Right renal cortex interstitium (tissue), 3 donors: Measurements from ENCODE around the gene TRIM50. TPM values are rescaled to one million over a fixed set of nuclear protein-coding genes. Genes with fewer than 3 reads are reported as not detected.
"Not testable (repeated sequence)": the region's sequence is repeated elsewhere in the genome, so short reads cannot be mapped to it uniquely, and the experiment has no call there.

Source experiments
- DNase-seq, 3 donors: peaks; one replicate each; pipeline ENCODE4 v3.0.0-alpha.2; 2013; ENCODE audit warnings: low read depth in 3 of 3, low spot score in 2 of 3
- polyA plus RNA-seq, 3 donors: library from polyadenylated mRNA; unstranded; fragments of 120-200 nt; gene quantifications; one replicate each; pipeline ENCODE4 v1.2.1, GENCODE V29; 2013; ENCODE audit not compliant: insufficient read length in 3 of 3

The TRIM50 gene
- polyA plus RNA-seq, 3 donors: 0.15 to 0.21 (median 0.21) TPM

DNA sequence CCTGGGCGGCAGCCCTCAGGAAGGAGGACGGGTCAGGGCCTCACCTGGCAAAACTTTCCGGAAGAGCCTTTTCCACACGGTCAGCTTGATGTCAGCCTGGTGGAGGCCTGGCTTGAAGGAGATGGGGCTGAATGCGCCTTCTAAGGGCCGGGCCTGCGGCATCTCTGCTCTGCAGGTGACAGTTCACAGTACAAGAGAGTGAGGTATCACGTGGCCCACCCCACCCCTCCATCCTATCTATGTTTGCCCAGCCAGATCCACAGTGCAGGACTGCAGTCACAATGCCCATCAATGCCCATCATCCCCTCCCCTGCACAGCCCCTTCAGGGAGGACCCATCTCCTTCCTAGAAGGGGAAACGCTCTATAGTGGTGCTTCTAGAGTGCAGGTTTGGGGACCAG is 11.4 kb downstream of the TRIM50 start:
- DNase-seq: no peak

DNA sequence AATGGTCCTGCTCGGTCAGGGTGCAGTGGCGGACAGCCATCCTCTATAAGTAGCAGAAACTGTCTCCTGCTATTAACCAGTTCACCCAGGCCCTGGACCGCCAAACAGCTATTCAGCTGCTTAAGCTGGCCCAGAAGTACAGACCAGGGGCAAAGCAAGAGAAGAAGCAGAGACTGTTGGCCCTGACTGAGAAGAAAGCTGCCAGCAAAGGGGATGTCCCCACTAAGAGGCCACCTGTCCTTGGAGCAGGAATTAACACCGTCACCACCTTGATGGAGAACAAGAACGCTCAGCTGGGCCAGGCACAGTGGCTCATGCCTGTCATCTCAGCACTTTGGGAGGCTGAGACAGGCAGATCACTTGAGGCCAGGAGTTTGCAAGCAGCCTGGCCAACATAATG is 13.6 kb downstream of the TRIM50 start:
- DNase-seq: no peak

DNA sequence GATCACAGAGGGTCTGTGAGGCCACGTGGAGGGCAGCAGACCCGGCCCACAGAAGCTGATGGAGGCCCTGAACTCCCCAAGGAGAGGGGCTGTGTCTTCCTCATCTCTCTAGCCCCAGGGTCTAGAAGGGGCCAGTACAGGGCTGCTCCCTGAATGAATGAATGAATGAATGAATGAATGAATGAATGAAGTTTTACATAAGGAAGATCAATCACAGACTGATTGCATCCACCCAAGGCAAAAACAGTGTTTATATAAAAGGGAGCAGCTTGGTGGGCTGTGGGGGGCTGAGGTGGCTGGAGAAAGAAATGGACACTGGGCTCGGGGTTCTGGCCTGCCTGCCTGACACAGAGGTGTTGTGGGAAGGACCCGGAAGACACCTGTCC is 14.4 kb downstream of the TRIM50 start:
- DNase-seq: no peak

DNA sequence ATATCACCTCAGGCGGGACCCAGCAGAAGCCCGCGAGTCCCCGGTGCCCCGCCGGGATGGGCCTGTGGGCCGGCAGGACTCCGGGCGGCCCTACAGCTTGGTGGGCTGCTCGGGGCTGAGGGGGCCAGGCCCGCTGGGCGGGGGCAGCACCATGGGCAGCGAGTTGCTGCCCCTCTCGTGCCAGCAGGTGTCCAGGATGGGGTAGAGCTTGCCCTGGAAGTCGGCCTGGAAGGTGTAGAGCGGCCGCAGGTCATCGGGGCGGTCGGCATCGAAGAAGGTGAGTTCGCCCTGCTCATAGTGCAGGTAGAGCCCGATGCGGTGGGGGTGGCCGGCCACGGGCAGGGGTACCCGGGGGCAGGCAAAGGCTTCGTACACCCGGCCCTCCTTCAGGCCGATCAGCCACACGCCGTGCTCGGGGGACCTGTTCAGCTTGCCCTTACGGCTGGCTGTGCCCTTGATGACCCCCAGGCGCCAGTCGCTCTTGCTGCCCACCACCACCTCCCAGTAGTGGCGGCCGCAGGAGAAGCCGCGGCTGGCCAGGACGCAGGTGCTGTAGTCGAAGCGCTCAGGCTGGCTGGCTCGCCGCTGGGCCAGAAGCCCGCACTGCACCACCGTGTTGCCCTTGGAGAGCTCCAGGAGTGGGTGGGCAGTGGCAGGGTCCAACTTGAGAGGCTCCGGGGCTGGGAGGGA is 14.9 kb downstream of the TRIM50 start:
- no peak for DNase-seq

DNA sequence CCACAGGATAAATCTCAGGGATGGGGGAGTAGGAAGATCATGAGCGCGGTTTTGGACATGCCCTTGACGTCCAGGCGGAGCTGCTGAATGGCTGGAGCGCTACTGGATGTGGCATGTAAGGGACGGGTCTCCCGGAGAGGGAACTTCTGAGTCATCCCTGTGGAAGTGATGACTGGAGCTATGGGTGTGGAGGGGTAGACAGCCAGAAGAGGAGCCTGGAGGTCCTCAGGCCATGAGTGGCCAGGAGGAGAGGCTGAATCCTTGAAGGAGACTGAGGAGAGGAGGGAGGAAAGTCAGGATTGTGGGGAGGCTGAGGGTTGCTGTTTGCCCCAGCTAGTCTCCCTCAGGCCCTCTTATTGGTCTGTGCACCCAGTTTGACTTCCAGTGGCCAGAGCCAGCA is 16.5 kb downstream of the TRIM50 start:
- not testable (repeated sequence) for DNase-seq

DNA sequence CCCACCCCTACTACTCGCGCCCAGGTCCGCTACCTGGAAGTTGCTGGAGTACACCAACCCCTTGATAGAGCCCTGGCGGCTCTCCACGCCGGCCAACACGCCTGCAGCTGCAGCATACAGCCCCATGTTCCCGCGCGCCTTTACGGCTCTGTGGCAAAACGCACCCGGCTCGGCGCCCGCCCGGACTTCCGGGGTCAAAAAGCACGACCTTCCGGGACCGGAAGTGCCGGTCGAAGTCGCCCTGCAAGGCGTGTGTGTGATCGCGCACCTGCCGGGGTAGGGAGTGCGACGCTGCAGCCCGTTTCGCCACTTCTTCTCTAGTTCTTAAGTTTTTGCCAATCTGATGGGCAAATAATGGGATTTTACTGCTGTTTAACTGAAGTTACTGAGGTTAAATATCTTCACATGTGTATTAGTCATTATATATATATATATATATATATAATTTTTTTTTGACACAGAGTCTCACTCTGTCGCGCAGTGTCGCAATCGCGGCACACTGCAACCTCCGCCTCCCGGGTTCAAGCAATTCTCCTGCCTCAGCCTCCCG is 19.1 kb downstream of the TRIM50 start, which contains the start of gene NSUN5:
Gene NSUN5, minus strand, starts transcription at position 162 of the 550 bp plus-strand sequence. Its CDS starts 36 bp downstream, at position 126.
- DNase-seq: peak; percentile 31 to 53 (median 43)

DNA sequence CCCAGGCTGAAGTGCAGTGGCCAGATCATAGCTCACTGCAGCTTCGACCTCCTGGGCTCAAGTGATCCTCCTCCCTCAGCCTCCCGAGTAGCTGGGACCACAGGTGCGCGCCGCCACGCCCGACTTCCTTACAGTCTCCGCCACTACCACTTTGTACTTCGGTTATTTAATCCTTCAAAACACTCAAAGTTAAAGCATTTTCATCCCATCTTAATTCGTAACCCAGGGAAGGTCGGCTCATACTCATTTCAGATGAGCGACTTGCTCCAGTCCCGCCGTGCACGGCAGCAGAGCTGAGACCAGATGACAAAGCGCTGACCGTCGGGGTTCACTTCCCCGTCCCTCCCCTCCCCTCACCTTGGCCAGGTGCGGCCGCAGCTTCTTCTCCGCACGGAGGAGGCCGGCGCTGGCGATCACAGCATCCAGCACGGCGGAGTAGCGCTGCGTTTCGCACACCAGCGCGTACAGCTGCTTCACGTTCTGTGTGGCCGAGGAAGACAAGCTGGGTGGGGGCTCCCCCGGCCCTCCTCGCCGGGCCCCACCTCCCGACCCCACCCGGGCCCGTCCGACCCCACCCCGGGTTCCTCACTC is 19.7 kb downstream of the TRIM50 start:
- no peak for DNase-seq

DNA sequence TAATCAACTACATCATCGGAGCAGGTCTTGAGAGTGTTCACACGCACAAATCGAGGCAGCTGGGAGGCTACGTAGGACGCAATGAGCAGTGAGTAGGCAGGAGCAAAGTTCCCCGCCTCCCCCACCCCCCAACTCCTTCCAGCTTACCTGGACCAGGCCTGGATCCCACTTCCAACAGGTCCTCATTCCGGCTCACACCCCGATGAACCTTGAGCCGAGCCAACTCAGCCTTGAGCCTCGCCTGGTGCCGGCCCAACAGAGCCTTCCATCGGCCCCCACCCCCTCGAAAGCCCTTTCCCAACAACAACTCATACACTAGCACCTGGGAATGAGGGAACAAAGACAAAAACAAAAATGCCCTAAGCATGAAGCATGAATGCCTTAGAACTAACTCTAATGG is 20.4 kb downstream of the TRIM50 start:
- DNase-seq: no peak

DNA sequence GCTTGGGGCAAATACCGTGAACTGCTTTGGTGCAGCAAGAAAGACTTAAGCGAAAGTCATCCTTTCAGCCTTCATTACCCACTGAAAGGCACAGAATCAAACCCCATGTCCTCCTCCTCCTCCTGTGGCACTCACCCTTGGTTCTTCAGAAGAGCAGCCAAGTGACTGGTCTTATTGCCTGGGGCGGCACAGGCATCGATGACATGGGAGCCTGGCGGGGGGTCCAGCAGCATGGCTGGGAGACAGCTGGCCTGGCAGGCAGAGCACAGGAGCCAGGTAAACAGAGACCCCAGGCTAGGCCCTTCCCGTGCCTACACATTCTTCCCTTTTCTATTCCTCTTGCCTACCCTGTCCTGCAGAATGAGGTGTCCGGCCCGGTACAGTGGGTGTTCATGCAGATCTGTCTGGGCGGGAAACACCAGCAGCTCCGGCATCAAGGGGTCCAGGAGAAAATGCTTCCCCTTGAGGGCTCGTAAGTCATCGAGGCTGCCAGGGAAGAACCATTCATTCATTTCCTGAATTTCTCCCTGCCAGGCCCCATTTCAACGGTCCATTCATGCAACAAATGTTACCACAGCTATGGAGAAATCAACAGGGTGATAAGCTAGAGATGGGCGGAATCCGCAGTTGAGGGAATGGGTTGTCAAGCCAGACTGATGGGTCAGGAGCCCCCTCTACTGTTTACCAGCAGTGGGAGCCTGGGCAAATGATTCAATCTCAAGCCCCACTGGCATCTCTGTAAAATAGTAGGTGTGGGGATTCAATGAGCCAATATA is 23.1 kb downstream of the TRIM50 start:
- not testable (repeated sequence) for DNase-seq

DNA sequence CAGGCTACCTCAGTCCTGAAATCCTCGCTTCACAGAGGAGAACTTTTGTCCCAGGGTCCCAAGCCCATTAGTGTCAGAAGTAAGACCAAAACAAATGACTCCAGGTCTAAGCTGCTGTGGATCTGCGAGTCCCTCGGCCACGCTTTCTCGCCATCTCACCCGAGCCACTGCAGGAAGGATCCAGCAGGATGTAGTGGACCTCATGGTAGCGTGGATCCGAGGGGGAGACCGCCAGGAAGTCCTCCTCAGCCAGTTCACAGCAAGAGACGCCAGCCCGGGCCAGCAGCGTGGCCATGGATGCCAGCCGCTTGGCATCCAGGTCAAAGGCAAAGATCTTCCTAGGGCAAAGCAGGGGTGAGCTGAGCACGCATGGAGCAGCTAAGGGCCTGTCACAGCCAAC is 23.8 kb downstream of the TRIM50 start:
- no peak for DNase-seq

DNA sequence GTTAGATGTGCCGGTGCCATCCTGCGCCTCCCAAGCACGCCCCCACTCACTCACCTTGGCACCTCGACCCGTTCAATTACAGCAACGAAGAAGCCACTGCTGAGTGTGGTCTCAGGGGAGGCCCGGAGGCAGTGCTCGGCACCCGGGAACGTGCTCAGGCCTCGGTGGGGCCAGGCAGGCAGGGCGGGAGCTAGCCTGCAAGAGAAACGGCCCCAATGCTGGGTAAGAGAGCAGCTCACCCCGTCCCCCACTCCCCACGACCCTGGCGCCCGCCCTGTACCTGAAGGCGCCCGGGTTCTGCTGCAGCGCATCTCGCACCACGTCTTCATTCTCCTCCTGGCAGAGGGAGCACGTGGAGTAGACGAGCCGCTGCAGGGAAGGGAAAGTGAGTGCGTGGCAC is 24.3 kb downstream of the TRIM50 start:
- DNase-seq: no peak

DNA sequence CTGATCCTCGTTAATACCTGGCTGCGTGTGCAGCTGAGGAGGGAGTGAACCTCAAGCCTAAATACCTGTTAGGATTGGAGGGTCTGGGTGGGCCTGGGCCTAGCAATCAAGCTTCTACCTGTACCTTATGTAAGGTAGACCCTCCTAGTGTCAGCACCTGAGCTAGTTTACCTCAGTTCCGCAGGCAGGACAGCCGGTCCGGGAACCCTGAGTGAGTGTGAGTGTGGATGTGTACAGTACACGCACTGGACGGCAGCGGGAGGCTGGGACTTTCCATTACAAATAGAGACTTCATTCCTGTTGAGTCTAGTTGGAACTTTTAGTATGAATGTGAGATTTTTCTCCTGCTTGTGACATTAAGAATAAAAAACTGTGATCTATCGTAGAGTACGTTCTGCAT is 25.0 kb downstream of the TRIM50 start:
- DNase-seq: not testable (repeated sequence)

DNA sequence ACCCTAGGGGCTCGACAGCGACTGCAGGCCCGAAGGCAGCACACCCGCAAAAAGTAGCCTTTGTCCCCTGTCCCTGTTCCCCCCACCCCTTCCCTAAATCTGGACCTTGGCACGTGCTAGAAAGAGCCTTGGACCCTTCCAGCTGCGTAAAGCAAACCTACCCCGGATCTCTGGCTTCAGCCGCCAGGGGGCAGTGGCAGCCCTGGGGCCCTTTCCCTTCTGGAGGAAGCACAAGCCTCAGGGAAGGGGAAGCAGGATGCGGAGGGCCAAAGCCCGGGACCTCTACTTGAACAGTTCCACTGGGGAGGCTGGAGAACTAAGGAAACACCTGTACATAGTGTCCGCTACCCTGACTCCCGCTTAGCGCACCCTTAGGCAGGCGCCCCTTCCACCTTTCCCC is 26.8 kb downstream of the TRIM50 start:
- DNase-seq: not testable (repeated sequence)

DNA sequence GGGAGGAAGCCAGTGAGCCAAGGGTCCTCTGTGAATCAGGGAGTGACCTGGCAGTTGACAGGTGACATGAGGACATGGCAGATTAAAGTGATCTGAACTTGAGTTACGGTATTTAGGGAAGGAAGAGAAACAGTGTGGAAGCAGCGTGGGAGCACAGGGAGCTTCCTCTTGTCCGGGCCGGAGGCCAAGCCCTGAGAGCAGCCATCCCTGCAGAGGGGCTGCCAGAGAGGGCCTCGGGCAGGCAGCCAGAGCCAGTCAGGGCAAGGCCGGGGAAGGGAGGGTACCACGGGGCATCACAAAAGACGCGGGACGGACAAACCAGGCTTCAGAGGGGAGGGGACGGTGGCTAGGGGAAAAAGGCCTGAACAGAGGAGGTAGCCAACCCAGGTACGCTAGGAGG is 28.1 kb downstream of the TRIM50 start:
- not testable (repeated sequence) for DNase-seq

DNA sequence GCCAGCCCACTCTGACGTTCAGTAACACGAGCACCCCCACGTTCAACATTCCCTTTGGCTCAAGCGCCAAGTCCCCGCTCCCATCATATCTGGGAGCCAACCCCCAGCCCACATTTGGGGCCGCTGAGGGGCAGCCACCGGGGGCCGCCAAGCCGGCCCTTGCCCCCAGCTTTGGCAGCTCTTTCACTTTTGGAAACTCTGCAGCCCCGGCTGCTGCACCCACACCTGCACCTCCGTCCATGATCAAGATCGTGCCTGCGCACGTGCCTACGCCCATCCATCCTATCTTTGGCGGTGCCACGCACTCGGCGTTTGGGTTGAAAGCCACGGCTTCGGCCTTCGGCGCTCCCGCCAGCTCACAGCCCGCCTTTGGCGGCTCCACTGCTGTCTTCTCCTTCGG is 30.2 kb downstream of the TRIM50 start:
- DNase-seq: not testable (repeated sequence)

DNA sequence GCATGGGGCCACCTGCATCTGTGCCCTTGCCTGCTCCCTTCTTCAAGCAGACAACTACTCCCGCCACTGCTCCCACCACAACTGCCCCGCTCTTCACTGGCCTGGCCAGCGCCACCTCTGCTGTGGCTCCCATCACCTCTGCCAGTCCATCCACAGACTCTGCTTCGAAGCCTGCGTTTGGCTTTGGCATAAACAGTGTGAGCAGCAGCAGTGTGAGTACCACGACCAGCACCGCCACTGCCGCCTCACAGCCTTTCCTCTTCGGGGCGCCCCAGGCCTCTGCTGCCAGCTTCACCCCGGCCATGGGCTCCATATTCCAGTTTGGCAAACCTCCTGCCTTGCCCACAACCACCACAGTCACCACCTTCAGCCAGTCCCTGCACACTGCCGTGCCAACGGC is 30.6 kb downstream of the TRIM50 start:
- DNase-seq: not testable (repeated sequence)

DNA sequence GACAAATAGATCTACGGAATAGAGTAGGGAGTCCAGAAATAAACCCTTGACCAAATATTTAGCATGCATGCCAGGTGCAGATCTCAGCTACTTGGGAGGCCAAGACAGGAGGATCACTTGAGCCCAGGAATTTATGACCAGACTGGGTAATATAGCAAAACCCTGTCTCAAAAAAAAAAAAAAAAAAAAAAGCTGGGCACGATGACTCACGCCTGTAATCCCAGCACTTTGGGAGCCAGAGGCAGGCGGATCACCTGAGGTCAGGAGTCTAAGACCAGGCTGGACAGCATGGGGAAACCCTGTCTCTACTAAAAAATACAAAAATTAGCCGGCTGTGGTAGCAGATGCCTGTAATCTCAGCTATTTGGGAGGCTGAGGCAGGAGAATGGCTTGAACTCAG is 50.7 kb downstream of the TRIM50 start:
- DNase-seq: not testable (repeated sequence)

DNA sequence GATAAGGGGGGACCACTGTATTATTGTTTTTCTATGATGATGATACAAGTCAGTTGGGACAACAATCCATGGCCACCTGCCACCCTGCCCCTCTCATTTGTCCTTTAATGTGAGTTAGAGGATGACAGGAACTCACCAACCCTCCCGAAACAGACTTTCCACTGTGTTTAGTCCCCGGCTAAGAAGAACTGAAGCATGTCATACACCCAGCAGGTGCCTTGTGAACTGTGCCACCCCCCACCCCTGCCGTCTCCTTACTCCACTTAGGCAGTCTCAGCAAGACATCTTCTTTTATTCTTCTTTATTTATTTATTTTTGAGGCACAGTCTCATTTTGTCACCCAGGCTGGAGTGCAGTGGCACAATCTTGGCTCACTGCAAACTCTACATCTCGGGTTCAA is 60.1 kb downstream of the TRIM50 start:
- not testable (repeated sequence) for DNase-seq

DNA sequence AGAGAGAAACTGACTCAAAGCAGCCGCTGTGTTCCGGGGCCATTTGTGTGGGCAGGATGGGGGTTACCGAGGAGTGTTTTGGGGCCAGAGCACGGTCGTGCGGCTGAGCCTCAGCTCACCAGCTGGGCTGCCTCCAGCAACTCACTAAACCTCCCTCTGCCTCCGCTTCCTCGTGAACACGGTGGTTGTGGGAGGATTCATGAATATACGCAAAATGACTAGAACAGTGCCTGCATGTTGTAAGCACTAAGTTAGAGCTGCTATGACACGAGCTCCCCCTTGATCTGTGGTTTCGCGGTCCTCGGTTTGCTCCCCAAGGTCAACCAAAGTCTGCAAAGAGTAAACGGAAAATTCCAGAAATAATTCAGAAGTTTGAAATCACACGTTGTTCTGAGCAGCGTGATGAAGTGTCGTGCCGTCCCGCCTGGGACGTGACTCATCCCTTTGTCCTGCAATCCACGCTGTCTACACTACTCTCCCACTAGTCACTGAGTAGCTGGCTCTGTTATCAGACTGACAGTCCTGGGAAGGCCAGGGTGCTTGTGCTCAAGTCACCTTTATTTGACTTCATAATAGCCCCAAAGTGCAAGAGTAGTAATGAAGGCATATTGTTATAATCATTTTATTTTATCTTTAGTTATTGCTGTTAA is 61.0 kb downstream of the TRIM50 start:
- not testable (repeated sequence) for DNase-seq
